Activated naive CD4-positive, alpha-beta T cell treated with anti-CD3 and anti-CD28 coated beads for 36 hours (primary cell): ENCODE data around the gene TLR7. TPM values are rescaled to one million over a fixed set of nuclear protein-coding genes. Genes with fewer than 3 reads are reported as not detected.

Experiments
- CTCF ChIA-PET: fragments of 350-600 bp; sonication (Branson Sonifier 250); formaldehyde crosslinking; loops from one replicate; lab custom pipeline; 2021; ENCODE audit warnings: antibody characterized with exemption; lab: Charles Lee
- DNase-seq: peaks from one replicate; pipeline ENCODE4 v3.0.0-alpha.2; 2020
- H3K27ac Mint-ChIP-seq: one replicate; pipeline ENCODE4 v1.8.0; 2021; ENCODE audit warnings: mild to moderate bottlenecking, mixed read lengths
- H3K27me3 Mint-ChIP-seq: one replicate; pipeline ENCODE4 v1.8.0; 2021; ENCODE audit warnings: low read depth, mixed read lengths
- H3K36me3 Mint-ChIP-seq: one replicate; pipeline ENCODE4 v1.8.0; 2021; ENCODE audit warnings: low read depth, mixed read lengths
- H3K4me1 Mint-ChIP-seq: one replicate; pipeline ENCODE4 v1.8.0; 2021; ENCODE audit warnings: low read depth, mixed read lengths
- H3K4me3 Mint-ChIP-seq: one replicate; pipeline ENCODE4 v1.8.0; 2021; ENCODE audit warnings: mild to moderate bottlenecking, moderate library complexity, mixed read lengths
- H3K9me3 Mint-ChIP-seq: one replicate; pipeline ENCODE4 v1.8.0; 2021; ENCODE audit warnings: mixed read lengths
- intact Hi-C: fragments of 100-400 bp; cut with micrococcal nuclease; formaldehyde crosslinking; loops from one replicate; pipeline ENCODE4 v1.15.1; 2023
- total RNA-seq, 2 experiments: library from RNA; stranded (reverse); gene quantifications; one replicate each; pipeline ENCODE4 v1.2.3, GENCODE V29; 2021

The TLR7 gene
- total RNA-seq: under 1 TPM; 0.07 to 0.21 TPM

DNA sequence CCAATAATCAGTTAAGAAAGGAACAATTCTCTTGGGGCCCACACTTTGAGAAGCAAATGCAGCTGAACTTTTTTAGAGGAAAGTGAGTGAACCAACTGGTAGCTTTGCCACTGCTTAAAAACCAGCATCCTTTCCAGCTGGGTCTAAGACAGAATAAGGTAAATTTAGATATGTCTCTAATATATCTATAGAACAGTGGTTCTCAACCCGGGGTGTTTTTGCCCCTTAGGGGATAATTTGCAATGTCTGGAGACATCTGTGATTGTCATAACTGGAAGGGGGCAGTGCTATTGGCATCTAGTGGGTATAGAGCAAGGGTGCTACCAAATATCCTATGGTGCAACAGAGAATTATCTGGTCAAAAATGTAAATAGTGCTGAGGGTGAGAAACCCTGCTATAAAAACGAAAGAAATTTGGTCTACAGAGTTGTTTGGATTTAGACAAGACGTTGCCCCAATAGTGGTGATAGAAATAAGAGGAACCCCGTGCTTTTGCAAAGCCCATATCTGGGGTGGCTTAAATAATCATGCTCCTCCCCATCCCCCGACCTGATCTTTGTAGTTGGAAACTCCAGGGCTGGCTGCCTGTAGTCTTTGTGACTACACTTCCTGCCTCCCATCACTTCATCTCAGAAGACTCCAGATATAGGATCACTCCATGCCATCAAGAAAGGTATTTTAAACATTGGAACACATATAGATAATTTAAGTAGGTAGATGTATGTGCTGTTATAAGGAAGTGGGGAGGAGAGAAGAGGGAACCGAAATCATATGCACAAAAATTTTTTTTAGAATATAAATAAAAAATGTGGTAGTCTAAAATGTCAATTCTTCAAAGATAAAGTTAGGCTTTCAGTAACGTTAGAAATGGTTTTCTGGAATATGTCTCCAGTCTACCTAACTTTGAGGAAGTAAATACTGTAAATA is at the start of gene TLR7:
Gene TLR7, plus strand, starts transcription at position 622 of the 927 bp plus-strand sequence. CDS start 507 bp downstream, outside the sequence.
- H3K4me3 Mint-ChIP-seq: no peak within 1 kb of the TSS
- intact Hi-C loops: no loop called here
- H3K27me3 Mint-ChIP-seq: no peaks in the 10 kb centered on the region
- H3K36me3 Mint-ChIP-seq: no peaks in the 10 kb centered on the region
- no peaks in the 10 kb centered on the region for H3K9me3 Mint-ChIP-seq
- peaks cover 14% of the 10 kb centered on the region for H3K4me1 Mint-ChIP-seq
- no peak within 1 kb of the TSS for H3K27ac Mint-ChIP-seq
- CTCF ChIA-PET: no interaction called here
- no peak for DNase-seq

DNA sequence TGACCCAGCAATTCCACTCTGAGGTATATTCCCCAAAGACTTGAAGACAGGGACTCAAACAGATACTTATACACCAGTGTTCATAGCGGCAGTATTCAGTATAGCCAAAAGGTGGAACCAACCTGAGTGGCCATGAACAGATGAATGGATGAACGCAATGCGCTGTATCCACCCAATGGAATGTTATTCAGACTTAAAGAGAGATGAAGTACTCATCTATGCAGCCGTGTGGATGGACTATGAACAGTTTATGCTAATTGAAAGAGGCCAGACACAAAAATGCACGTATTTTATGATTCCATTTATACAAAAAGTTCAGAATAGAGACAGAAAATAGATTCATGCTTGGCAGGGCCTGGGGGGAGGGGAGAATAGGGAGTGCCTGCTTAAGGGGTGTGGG is 49.3 kb upstream of the TLR7 start:
- Mint-ChIP-seq H3K36me3 (peaks cover 22% of the 10 kb centered on the region), H3K4me1 (peaks cover 5% of the 10 kb centered on the region), H3K9me3 (no peaks in the 10 kb centered on the region), H3K27ac (no peak overlapping the region), H3K4me3 (no peak overlapping the region), H3K27me3 (no peaks in the 10 kb centered on the region)
- no peak for DNase-seq
- intact Hi-C loops: no loop called here
- CTCF ChIA-PET: no interaction called here

DNA sequence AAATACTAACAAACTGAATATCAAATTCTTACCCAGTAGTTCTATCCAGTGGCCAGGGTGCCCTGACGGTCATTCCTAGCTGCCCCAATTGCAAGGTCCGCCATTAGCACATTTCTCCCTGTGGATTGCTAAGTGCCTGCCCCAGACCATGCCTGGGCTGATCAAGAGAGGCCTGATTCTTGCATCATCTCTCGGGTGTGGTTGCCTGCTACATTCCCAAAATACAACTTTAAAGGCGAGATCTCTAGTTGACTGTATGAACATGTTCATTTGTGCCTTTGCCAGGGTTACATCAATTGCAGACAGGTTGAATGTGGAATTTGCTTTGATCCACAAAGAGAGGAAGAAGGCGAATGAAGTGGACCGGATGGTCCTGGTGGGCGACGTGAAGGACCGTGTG is 47.6 kb upstream of the TLR7 start:
- no peak for DNase-seq
- intact Hi-C loops: no loop called here
- CTCF ChIA-PET: no interaction called here
- peaks cover 3% of the 10 kb centered on the region for H3K4me1 Mint-ChIP-seq
- H3K36me3 Mint-ChIP-seq: peaks cover 24% of the 10 kb centered on the region
- no peaks in the 10 kb centered on the region for H3K9me3 Mint-ChIP-seq
- H3K27ac Mint-ChIP-seq: peak overlapping the region; percentile 21
- H3K27me3 Mint-ChIP-seq: no peaks in the 10 kb centered on the region
- no peak overlapping the region for H3K4me3 Mint-ChIP-seq

DNA sequence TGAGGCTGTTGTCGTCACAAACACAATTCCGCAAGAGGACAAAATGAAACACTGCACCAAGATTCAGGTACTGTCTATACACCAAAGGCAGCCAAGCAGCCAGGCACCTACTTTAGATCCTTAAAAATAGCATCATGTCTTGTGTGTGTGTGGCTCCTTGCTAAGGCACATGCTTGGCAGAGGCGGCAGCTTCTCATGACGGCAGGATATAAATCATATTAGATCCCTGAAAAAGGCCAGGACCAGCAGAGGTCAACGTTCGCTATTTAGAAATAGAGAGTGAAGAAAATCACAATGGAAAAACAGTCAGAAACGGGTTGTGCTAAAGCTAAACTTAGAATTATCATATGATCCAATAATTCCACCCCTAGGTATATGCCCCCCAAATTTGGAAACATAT is 46.1 kb upstream of the TLR7 start:
- no peak overlapping the region for H3K27ac Mint-ChIP-seq
- no peaks in the 10 kb centered on the region for H3K4me1 Mint-ChIP-seq
- intact Hi-C loops: no loop called here
- peaks cover 27% of the 10 kb centered on the region for H3K36me3 Mint-ChIP-seq
- no peak overlapping the region for H3K4me3 Mint-ChIP-seq
- DNase-seq: no peak
- H3K9me3 Mint-ChIP-seq: no peaks in the 10 kb centered on the region
- H3K27me3 Mint-ChIP-seq: no peaks in the 10 kb centered on the region
- CTCF ChIA-PET: no interaction called here

DNA sequence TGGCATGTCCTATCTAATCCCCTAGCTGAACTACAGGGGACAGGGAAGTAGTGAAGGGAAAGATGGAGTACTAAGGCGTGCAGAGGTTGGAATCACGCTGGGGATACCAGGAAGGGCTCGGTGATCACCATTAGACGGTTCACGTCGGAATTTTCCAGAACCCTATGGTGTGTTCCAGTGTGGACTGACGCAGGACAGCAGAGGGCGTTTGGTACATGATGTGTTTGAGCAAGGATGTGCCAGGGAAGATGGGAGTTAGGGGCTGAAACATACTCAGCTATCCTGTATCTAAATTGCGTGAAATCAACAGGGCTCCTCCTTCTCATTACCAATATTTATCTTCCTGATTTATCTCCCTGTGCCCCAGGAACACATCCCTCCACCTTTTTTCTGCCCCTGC is 41.9 kb upstream of the TLR7 start:
- peaks cover 22% of the 10 kb centered on the region for H3K36me3 Mint-ChIP-seq
- DNase-seq: no peak
- H3K27me3 Mint-ChIP-seq: no peaks in the 10 kb centered on the region
- H3K4me3 Mint-ChIP-seq: no peak overlapping the region
- no peaks in the 10 kb centered on the region for H3K4me1 Mint-ChIP-seq
- intact Hi-C loops: no loop called here
- no peak overlapping the region for H3K27ac Mint-ChIP-seq
- CTCF ChIA-PET: interaction anchor here (0.9 kb wide), 1 partner anchor 72 kb away, joined by 3 read pairs; no protein-coding TSS in a partner anchor
- no peaks in the 10 kb centered on the region for H3K9me3 Mint-ChIP-seq

DNA sequence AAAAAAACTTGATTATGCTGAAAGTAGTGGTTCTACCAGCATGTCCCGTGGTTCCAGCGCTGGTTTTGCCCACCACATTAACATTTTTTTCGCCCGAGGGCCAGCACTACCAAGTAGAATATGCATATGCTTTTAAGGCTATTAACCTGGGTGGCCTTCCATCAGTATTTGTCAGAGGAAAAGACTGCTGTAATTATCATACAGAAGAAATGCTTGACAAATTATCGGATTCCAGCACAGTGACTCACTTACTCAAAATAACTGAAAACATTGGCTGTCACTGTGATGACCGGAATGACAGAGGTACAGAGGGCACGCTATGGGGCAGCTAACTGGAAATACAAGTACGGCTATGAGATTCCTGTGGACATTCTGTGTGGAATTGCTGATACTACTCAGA is 41.1 kb upstream of the TLR7 start:
- H3K36me3 Mint-ChIP-seq: peaks cover 16% of the 10 kb centered on the region
- intact Hi-C loops: no loop called here
- DNase-seq: no peak
- no peaks in the 10 kb centered on the region for H3K27me3 Mint-ChIP-seq
- H3K9me3 Mint-ChIP-seq: no peaks in the 10 kb centered on the region
- no peaks in the 10 kb centered on the region for H3K4me1 Mint-ChIP-seq
- CTCF ChIA-PET: interaction anchor here (0.7 kb wide), 1 partner anchor 317 kb away, joined by 3 read pairs; no protein-coding TSS in a partner anchor
- no peak overlapping the region for H3K4me3 Mint-ChIP-seq
- no peak overlapping the region for H3K27ac Mint-ChIP-seq

DNA sequence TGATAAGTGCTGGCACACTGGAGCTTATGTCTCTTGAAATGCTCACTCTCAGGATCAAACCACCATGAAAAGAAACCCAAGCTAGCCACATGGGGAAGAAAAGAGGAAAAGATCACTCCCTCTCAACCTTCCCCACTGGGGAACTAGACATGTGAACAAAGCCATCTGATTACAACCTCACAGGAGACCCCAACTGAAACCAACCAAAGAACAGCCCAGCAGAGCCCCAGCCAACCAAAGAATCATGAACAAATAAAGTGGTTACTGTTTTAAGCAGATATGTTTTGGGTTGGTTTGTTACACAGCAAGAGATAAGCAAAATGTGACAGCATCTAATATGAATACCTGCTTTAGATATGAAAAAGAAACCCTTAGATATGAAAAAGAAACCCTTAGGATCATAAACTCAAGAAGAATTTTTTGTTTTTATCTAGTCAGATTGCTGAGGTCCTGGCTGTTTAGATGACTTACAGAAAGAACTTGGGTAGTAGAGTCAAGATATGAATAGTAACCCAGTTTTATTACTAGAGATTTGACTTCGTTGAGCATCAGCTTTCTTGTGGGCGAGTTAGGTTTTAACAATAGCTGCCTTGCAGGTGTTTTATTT is 23.7 kb upstream of the TLR7 start:
- Mint-ChIP-seq H3K9me3 (no peaks in the 10 kb centered on the region), H3K36me3 (no peaks in the 10 kb centered on the region), H3K4me3 (peak overlapping the region; percentile 65), H3K27me3 (no peaks in the 10 kb centered on the region), H3K4me1 (peaks cover 17% of the 10 kb centered on the region), H3K27ac (peak overlapping the region; percentile 93)
- no peak for DNase-seq
- intact Hi-C loops: loop anchor here (5.0 kb wide), 3 partner anchors 51 to 249 kb away; partner anchors contain the start of gene PRPS2
- CTCF ChIA-PET: no interaction called here

DNA sequence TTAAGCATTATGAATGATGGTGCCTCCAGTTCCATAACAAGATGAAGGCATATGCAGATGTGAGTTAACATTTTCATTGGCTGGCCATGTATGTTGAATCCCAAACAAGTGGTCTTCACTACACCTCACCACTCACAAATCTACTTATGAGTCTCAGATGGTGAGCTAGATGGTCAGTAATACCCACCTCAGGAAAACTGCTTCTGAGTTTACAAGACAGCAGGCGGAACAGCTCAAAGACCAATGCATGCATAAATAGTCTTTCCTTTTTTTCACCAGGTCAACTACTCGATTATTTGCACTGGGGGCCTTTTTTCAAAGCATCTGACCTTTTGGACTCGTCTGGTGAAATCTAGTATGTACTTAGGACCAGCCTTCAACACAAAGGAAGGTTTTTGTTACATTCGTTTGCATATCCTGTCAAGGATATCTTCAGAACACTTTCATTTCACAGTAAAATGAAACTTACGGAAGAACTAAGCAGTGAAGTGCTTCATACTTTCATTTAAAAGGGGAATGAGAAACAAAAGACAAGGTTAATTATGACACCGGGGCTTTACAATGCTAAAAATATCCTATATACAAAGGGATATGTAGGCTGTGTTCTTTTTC is 23.1 kb upstream of the TLR7 start:
- intact Hi-C loops: loop anchor here (1.0 to 5.0 kb wide), 6 partner anchors 49 to 1185 kb away; partner anchors contain the start of genes GEMIN8 and PRPS2
- CTCF ChIA-PET: no interaction called here
- H3K9me3 Mint-ChIP-seq: no peaks in the 10 kb centered on the region
- H3K4me3 Mint-ChIP-seq: peak overlapping the region; percentile 65
- H3K4me1 Mint-ChIP-seq: peaks cover 17% of the 10 kb centered on the region
- no peak for DNase-seq
- H3K27me3 Mint-ChIP-seq: no peaks in the 10 kb centered on the region
- H3K27ac Mint-ChIP-seq: peak overlapping the region; percentile 93
- no peaks in the 10 kb centered on the region for H3K36me3 Mint-ChIP-seq

DNA sequence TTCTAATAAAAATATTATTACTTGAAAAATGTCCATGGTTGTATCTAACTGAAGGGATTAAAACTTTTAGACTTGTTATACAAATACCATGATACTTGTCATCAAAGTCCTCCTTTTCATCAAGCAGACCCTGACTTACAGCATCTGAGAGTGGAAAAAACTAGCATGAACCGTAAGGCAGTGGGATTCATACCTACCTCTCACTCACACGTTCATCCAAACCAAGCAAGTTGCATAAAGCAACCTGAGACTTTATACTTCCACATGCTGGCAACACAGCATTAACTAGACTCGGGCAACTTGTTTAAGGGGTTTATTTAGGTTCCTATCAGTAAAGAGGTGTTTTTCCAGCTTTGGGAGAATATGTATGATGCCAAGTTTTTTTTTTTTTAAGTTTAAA is 22.6 kb upstream of the TLR7 start:
- Mint-ChIP-seq H3K4me3 (peak overlapping the region; percentile 65), H3K4me1 (peaks cover 17% of the 10 kb centered on the region), H3K27ac (peak overlapping the region; percentile 93), H3K27me3 (no peaks in the 10 kb centered on the region), H3K36me3 (no peaks in the 10 kb centered on the region), H3K9me3 (peaks cover 1% of the 10 kb centered on the region)
- intact Hi-C loops: loop anchor here (1.0 to 5.0 kb wide), 6 partner anchors 48 to 1184 kb away; partner anchors contain the start of genes GEMIN8 and PRPS2
- CTCF ChIA-PET: no interaction called here
- no peak for DNase-seq

DNA sequence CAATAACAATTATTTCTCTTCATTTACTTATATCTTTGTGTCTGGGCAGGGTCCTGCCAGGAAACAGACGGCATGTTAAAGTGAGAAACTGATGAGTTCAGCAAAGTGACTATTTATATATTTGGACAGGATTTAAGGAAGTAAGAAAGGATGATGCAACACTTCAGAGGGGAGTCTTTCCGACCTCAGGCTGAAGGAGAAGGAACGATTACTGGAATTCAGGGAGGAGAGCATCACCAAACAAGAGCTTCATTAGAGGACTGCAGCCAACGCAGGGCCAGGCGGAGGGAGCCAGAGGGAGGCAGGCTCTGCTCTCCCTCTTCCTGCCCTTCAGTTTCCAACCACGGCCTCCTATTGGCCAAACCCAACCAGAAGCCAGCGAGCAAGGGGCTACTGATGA is 1.5 kb upstream of the TLR7 start:
- DNase-seq: no peak
- intact Hi-C loops: no loop called here
- Mint-ChIP-seq H3K4me3 (no peak overlapping the region), H3K36me3 (no peaks in the 10 kb centered on the region), H3K27ac (no peak overlapping the region), H3K9me3 (no peaks in the 10 kb centered on the region), H3K27me3 (no peaks in the 10 kb centered on the region), H3K4me1 (peaks cover 14% of the 10 kb centered on the region)
- CTCF ChIA-PET: no interaction called here

DNA sequence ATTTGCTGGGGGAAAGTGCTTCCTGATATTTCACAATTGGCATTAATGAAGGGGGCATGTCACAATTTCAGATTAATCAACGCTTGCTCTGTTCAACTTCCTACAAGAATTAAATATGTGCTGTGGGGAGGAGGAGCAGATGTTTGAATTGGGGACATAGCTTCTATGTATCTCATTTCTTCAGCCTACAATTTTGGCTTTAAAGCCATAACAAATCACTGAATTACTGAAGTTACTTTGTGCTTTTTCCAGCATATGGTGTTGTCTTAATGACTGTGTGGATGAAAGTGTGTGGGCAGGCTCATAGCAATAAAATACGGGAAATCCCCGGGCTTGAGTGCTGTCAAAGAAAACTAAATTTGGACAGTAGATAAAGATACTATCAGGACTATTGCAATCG is 813 bp downstream of the TLR7 start:
- Mint-ChIP-seq H3K4me1 (peaks cover 14% of the 10 kb centered on the region), H3K9me3 (no peaks in the 10 kb centered on the region), H3K27me3 (no peaks in the 10 kb centered on the region), H3K36me3 (no peaks in the 10 kb centered on the region), H3K4me3 (no peak overlapping the region), H3K27ac (no peak overlapping the region)
- DNase-seq: no peak
- CTCF ChIA-PET: no interaction called here
- intact Hi-C loops: no loop called here

DNA sequence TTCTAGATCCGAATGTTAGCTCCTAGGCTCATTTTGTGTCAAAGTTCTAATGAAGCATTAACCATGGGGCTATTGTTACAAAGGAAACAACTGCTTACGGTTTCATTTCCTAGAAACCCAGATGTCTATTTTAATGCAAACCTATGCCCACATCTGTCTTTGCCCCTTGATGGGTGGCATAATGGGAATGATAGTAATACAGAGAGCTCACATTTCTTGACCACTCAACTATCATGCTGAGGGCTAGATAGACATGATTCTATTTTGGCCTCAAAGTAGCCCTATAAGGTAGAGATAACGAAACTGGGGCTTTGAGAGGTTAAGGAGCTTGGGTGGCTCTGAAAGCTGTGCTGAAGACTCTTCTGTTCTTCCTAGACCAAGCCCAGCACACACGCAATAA is 1.9 kb downstream of the TLR7 start:
- intact Hi-C loops: no loop called here
- no peaks in the 10 kb centered on the region for H3K9me3 Mint-ChIP-seq
- no peaks in the 10 kb centered on the region for H3K36me3 Mint-ChIP-seq
- no peak overlapping the region for H3K4me3 Mint-ChIP-seq
- H3K4me1 Mint-ChIP-seq: peaks cover 14% of the 10 kb centered on the region
- no peak overlapping the region for H3K27ac Mint-ChIP-seq
- CTCF ChIA-PET: no interaction called here
- H3K27me3 Mint-ChIP-seq: no peaks in the 10 kb centered on the region
- no peak for DNase-seq
